GM12878 (cell line): ENCODE measurements around the gene CHST15. TPM values are rescaled to one million over a fixed set of nuclear protein-coding genes. Genes with fewer than 3 reads are reported as not detected.

ENCODE experiments used
- ATAC-seq: fragments of 200-7000 bp; cut with Tn5 transposase; 3 replicates; pipeline ENCODE4 v1.9.1; 2020; ENCODE audit warnings: mild to moderate bottlenecking, moderate library complexity
- BruUV-seq: library from RNA; stranded (reverse); fragments of 400-500 nt; replicated peaks from 2 replicates; lab custom pipeline; 2021; lab: Mats Ljungman, UMichigan
- CTCF ChIA-PET: fragments of 300-600 bp; sonication (Branson Sonifier 250); formaldehyde crosslinking; extraction: SDS; loops from one replicate; lab custom pipeline; 2021; ENCODE audit warnings: inconsistent platforms; lab: Yijun Ruan, JAX
- POLR2A ChIA-PET: fragments of 350-600 bp; formaldehyde crosslinking; extraction: SDS; loops from one replicate; lab custom pipeline; 2021; ENCODE audit warnings: inconsistent platforms; lab: Charles Lee
- RAD21 ChIA-PET: fragments of 300-600 bp; sonication (Branson Sonifier 250); formaldehyde crosslinking; loops from one replicate; lab custom pipeline; 2023; ENCODE audit warnings: antibody characterized with exemption; ENCODE audit not compliant: unreplicated experiment; lab: Charles Lee
- SMC1A ChIA-PET: fragments of 300-600 bp; sonication (Branson Sonifier 250); formaldehyde crosslinking; loops from one replicate; lab custom pipeline; 2023; ENCODE audit not compliant: unreplicated experiment, uncharacterized antibody; lab: Charles Lee
- DNase-seq: peaks from one replicate; pipeline ENCODE4 v3.0.0-alpha.2; 2011; ENCODE audit warnings: low read depth, low spot score
- FAIRE-seq: peaks from 3 replicates; lab custom pipeline; 2011; peaks lifted over from hg19 to GRCh38; lab: Jason Lieb, UNC
- H2AFZ ChIP-seq: 2 replicates; pipeline ENCODE4 v1.6.0; 2011; ENCODE audit warnings: low read depth, low read length, control low read depth; ENCODE audit not compliant: control insufficient read depth
- H3K27ac ChIP-seq: 2 replicates; pipeline ENCODE4 v1.5.1; 2011; ENCODE audit warnings: control low read depth; ENCODE audit not compliant: control insufficient read depth, insufficient read depth
- H3K27me3 ChIP-seq, 2 experiments: replicated peaks in 1 of 2; 2 replicates each; pipeline versions ENCODE4 v1.6.0 to v1.6.1; 2011; ENCODE audit warnings: low read length in 1 of 2; ENCODE audit not compliant: control insufficient read depth in 2 of 2, insufficient read depth in 2 of 2
- H3K36me3 ChIP-seq, 2 experiments: 2 replicates each; pipeline ENCODE4 v1.5.1; 2011; ENCODE audit warnings: low read length in 1 of 2; ENCODE audit not compliant: control insufficient read depth in 2 of 2, insufficient read depth in 2 of 2
- H3K4me1 ChIP-seq: 2 replicates; pipeline ENCODE4 v1.6.1; 2011; ENCODE audit warnings: mild to moderate bottlenecking, low read length, moderate library complexity, mixed read lengths; ENCODE audit not compliant: control insufficient read depth, insufficient read depth
- H3K4me2 ChIP-seq: 2 replicates; pipeline ENCODE4 v1.6.0; 2011; ENCODE audit warnings: control low read depth; ENCODE audit not compliant: control insufficient read depth, insufficient read depth
- H3K4me3 ChIP-seq: fragments of 200-600 bp; sonication (generic); 2 replicates; pipeline ENCODE4 v1.5.1; 2016
- H3K79me2 ChIP-seq: 2 replicates; pipeline ENCODE4 v1.6.0; 2011; ENCODE audit warnings: low read length; ENCODE audit not compliant: control insufficient read depth, insufficient read depth
- H3K9ac ChIP-seq: 2 replicates; pipeline ENCODE4 v1.8.0; 2011; ENCODE audit warnings: low read length, control low read depth, mixed read lengths; ENCODE audit not compliant: control insufficient read depth, insufficient read depth
- H3K9me3 ChIP-seq: replicated peaks from 3 replicates; pipeline ENCODE4 v1.5.1; 2011; ENCODE audit warnings: mild to moderate bottlenecking, low read length; ENCODE audit not compliant: control insufficient read depth, insufficient read depth
- H4K20me1 ChIP-seq: 2 replicates; pipeline ENCODE4 v1.6.0; 2011; ENCODE audit not compliant: control insufficient read depth, insufficient read depth
- CHD1 ChIP-seq: IDR thresholded peaks from 2 replicates; pipeline ENCODE4 v1.6.1; 2012; ENCODE audit warnings: low read depth, low read length, improper control_type of control experiment
- CUX1 ChIP-seq: IDR thresholded peaks from 2 replicates; pipeline ENCODE4 v1.6.1; 2012; ENCODE audit warnings: improper control_type of control experiment, low read depth, low read length; ENCODE audit not compliant: insufficient replicate concordance
- EGR1 ChIP-seq, 2 experiments: IDR thresholded peaks; 1 replicate in 1 of 2; 2 replicates in 1 of 2; pipeline ENCODE4 v1.6.1; 2011 to 2012; ENCODE audit warnings: low read depth in 2 of 2, low read length in 2 of 2, borderline replicate concordance in 1 of 2, mild to moderate bottlenecking in 1 of 2, moderate library complexity in 1 of 2
- KDM1A ChIP-seq: fragments of 200-600 bp; sonication (generic); IDR thresholded peaks from 2 replicates; pipeline ENCODE4 v1.6.1; 2016; ENCODE audit warnings: borderline replicate concordance
- PAX8 ChIP-seq: fragments of 450-650 bp; IDR thresholded peaks from 2 replicates; pipeline ENCODE4 v1.6.1; 2017; ENCODE audit warnings: mild to moderate bottlenecking, moderate library complexity
- PBX3 ChIP-seq: IDR thresholded peaks from 2 replicates; pipeline ENCODE4 v1.6.1; 2011; ENCODE audit warnings: mild to moderate bottlenecking, low read depth, low read length, moderate library complexity; ENCODE audit not compliant: insufficient replicate concordance
- SIX5 ChIP-seq: IDR thresholded peaks from 2 replicates; pipeline ENCODE4 v1.6.1; 2011; ENCODE audit warnings: mild to moderate bottlenecking, low read depth, low read length, moderate library complexity; ENCODE audit not compliant: severe bottlenecking
- SMAD1 ChIP-seq: fragments of 450-650 bp; IDR thresholded peaks from 2 replicates; pipeline ENCODE4 v1.6.1; 2018; ENCODE audit warnings: mild to moderate bottlenecking, low read depth; ENCODE audit not compliant: partially characterized antibody
- SP1 ChIP-seq: IDR thresholded peaks from one replicate; pipeline ENCODE4 v1.6.1; 2011; ENCODE audit warnings: low read depth, low read length
- ZBED1 ChIP-seq: IDR thresholded peaks from 2 replicates; pipeline ENCODE4 v1.6.1; 2016; ENCODE audit warnings: borderline replicate concordance
- WGBS: methylation state at CpG from one replicate; pipeline ENCODE4 v1.1.6; 2016; ENCODE audit warnings: low lambda C conversion rate; ENCODE audit not compliant: insufficient replicate concordance, insufficient coverage; ENCODE audit errors: missing lambda C conversion rate; 5-methylcytosine and 5-hydroxymethylcytosine counted together
- in situ Hi-C: fragments of 300-500 bp; cut with MboI; formaldehyde crosslinking; loops from 9 replicates; pipeline ENCODE4 v1.14.3; 2018; ENCODE audit warnings: mixed read lengths
- intact Hi-C: fragments of 100-400 bp; cut with micrococcal nuclease; formaldehyde crosslinking; loops from one replicate; pipeline ENCODE4 v1.14.2; 2022; ENCODE audit not compliant: unreplicated experiment
- polyA plus RNA-seq, 11 experiments: library from polyadenylated mRNA; depleted of rRNA in 4 of 11; unstranded in 6 of 11; stranded (reverse) in 5 of 11; fragments of >200 nt; fragmentation: Nextera tagmentation in 4 of 11; fragmentation: Illumina TruSeq in 1 of 11; extraction: Ambion mirVana in 4 of 11; extraction: Trizol in 1 of 11; gene quantifications; 1 replicate in 1 of 11; 2 replicates in 10 of 11; pipeline versions ENCODE4 v1.2.1 to v1.2.3, GENCODE V29; 2011 to 2016; ENCODE audit warnings: inconsistent platforms in 2 of 11, missing spikeins in 2 of 11, low read depth in 1 of 11
- total RNA-seq, 4 experiments: library from RNA; depleted of rRNA in 3 of 4; stranded (reverse); fragments of >200 nt in 3 of 4; fragmentation: Illumina TruSeq in 1 of 4; extraction: Trizol in 1 of 4; gene quantifications; 2 replicates each; pipeline versions ENCODE4 v1.2.1 to v1.2.3, GENCODE V29; 2013 to 2021
- TF ChIP-seq, protein P1 (sequence below): fragments of 450-650 bp; IDR thresholded peaks from 2 replicates; pipeline ENCODE4 v1.6.1; 2017; ENCODE audit warnings: mild to moderate bottlenecking, moderate library complexity

Gene CHST15
- total and polyA plus RNA-seq, 10 of the 15 experiments (the other 5 are each of a cell fraction or from before 2014, with no cell fraction given) = 0.02 to 0.53 (median 0.05) TPM; not detected in 1

DNA sequence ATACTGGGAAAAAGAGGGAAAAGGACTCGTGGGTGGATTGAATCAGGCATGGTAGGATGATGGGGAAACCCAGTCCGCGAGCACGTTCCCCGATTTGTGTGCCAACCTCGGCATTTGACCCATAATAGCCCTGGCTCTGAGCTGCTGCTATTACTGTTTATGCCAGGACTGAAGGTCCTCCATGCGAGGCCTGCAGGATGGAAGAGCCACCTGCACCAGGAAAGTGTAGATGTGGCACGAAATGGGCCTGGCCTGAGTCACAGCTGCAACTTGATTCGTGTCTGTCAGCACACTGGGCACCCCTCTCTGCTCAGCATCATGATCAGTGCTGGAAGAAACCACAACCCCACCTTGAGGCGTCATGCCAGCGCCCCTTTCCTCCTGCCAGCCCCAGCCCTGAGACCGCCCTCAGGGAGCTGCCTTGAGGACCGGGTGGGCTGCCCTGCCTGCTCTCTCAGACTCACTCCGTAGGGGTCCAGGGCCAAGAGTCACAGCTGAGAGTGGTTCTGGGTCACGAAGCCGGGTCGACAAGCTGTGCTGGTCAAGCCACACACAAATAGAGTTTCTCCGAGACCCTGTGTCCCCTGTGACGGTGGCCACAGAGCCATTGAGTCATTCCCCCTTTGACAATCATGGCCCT lies 74.4 kb downstream of the CHST15 start:
- no peaks in the 10 kb centered on the region for H3K4me1 ChIP-seq
- SMC1A ChIA-PET = interaction anchor here (0.8 kb wide), 1 partner anchor 334 kb away, joined by 3 read pairs; no protein-coding TSS in a partner anchor
- no peaks in the 10 kb centered on the region for H3K36me3 ChIP-seq
- no peak overlapping the region for H2AFZ ChIP-seq
- H4K20me1 ChIP-seq = no peaks in the 10 kb centered on the region
- no peak overlapping the region for H3K4me3 ChIP-seq
- in situ Hi-C loops = no loop called here
- DNase-seq (no peak), FAIRE-seq (no peak), ATAC-seq (no peak)
- BruUV-seq = no TSS peak
- peaks cover 2% of the 10 kb centered on the region; the same call in 1 of the 3 replicates for H3K9me3 ChIP-seq
- POLR2A ChIA-PET = interaction anchor here (0.5 kb wide), 2 partner anchors 147 to 402 kb away, joined by 3 to 4 read pairs; no protein-coding TSS in a partner anchor
- no peak overlapping the region for H3K27ac ChIP-seq
- RAD21 ChIA-PET = no interaction called here
- H3K9ac ChIP-seq = no peak overlapping the region
- CTCF ChIA-PET = interaction anchor here (1.1 kb wide), 1 partner anchor 24 kb away, joined by 3 read pairs; no protein-coding TSS in a partner anchor
- no peak overlapping the region for H3K4me2 ChIP-seq
- H3K79me2 ChIP-seq = no peaks in the 10 kb centered on the region
- 39% methylated on average over 17 of the region's 19 CpGs for WGBS
- H3K27me3 ChIP-seq = peaks cover 0 to under 1% of the 10 kb centered on the region in 2 experiments; a peak in 1 of 4 replicates
- intact Hi-C loops = no loop called here
- no peak for TF ChIP-seq EGR1 (IDR thresholded peaks at IDR 0.05; ENCODE audit: borderline replicate concordance in 1 of 2, low read depth in 2 of 2, low read length in 2 of 2)
- TF ChIP-seq, protein P1, sequence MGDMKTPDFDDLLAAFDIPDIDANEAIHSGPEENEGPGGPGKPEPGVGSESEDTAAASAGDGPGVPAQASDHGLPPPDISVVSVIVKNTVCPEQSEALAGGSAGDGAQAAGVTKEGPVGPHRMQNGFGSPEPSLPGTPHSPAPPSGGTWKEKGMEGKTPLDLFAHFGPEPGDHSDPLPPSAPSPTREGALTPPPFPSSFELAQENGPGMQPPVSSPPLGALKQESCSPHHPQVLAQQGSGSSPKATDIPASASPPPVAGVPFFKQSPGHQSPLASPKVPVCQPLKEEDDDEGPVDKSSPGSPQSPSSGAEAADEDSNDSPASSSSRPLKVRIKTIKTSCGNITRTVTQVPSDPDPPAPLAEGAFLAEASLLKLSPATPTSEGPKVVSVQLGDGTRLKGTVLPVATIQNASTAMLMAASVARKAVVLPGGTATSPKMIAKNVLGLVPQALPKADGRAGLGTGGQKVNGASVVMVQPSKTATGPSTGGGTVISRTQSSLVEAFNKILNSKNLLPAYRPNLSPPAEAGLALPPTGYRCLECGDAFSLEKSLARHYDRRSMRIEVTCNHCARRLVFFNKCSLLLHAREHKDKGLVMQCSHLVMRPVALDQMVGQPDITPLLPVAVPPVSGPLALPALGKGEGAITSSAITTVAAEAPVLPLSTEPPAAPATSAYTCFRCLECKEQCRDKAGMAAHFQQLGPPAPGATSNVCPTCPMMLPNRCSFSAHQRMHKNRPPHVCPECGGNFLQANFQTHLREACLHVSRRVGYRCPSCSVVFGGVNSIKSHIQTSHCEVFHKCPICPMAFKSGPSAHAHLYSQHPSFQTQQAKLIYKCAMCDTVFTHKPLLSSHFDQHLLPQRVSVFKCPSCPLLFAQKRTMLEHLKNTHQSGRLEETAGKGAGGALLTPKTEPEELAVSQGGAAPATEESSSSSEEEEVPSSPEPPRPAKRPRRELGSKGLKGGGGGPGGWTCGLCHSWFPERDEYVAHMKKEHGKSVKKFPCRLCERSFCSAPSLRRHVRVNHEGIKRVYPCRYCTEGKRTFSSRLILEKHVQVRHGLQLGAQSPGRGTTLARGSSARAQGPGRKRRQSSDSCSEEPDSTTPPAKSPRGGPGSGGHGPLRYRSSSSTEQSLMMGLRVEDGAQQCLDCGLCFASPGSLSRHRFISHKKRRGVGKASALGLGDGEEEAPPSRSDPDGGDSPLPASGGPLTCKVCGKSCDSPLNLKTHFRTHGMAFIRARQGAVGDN = no peak
- TF ChIP-seq KDM1A = no peak
- TF ChIP-seq PAX8 = no peak
- TF ChIP-seq CUX1 = no peak
- no peak for TF ChIP-seq SIX5
- no peak for TF ChIP-seq PBX3
- no peak for TF ChIP-seq ZBED1
- TF ChIP-seq CHD1 = no peak
- TF ChIP-seq SMAD1 = no peak
- no peak for TF ChIP-seq SP1
